Psoas muscle (tissue), 8 donors: Measurements from ENCODE around the gene GPER1. TPM values are rescaled to one million over a fixed set of nuclear protein-coding genes. Genes with fewer than 3 reads are reported as not detected.

Experiments
- ATAC-seq, 4 donors: fragments of 200-7000 bp; cut with Tn5 transposase; one replicate each; pipeline ENCODE4 v1.9.1; 2020; ENCODE audit warnings: moderate library complexity in 3 of 4, mild to moderate bottlenecking in 2 of 4
- DNase-seq, 2 donors: peaks; one replicate each; pipeline ENCODE4 v3.0.0-alpha.2; 2020
- H3K27ac ChIP-seq: fragments of 200-600 bp; one replicate; pipeline ENCODE4 v1.8.0; 2022
- H3K27me3 ChIP-seq, 3 donors: fragments of 200-600 bp in 1 of 3; one replicate each; pipeline versions ENCODE4 v1.6.1 to v1.8.0; 2013 to 2022; ENCODE audit warnings: low read length in 2 of 3, mild to moderate bottlenecking in 2 of 3, moderate library complexity in 1 of 3; ENCODE audit not compliant: insufficient read depth in 3 of 3
- H3K36me3 ChIP-seq, 2 donors: fragments of 200-600 bp in 1 of 2; one replicate each; pipeline versions ENCODE4 v1.6.1 to v1.8.0; 2013 to 2022; ENCODE audit warnings: low read depth in 1 of 2, mild to moderate bottlenecking in 1 of 2, moderate library complexity in 1 of 2; ENCODE audit not compliant: insufficient read depth in 1 of 2
- H3K4me1 ChIP-seq: fragments of 200-600 bp; one replicate; pipeline ENCODE4 v1.8.0; 2022
- H3K4me3 ChIP-seq: fragments of 200-600 bp; one replicate; pipeline ENCODE4 v1.8.0; 2022; ENCODE audit warnings: mild to moderate bottlenecking
- H3K9me3 ChIP-seq: fragments of 200-600 bp; one replicate; pipeline ENCODE4 v1.8.0; 2022
- CTCF ChIP-seq: fragments of 200-600 bp; IDR thresholded peaks from one replicate; pipeline ENCODE4 v1.8.0; 2022; ENCODE audit warnings: antibody characterized with exemption
- WGBS, 3 donors: extraction: QIAGEN DNeasy Blood & Tissue Kit; methylation state at CpG; one replicate each; pipeline versions ENCODE4 v1.1.6 to v1.1.7; 2013; 5-methylcytosine and 5-hydroxymethylcytosine counted together
- intact Hi-C, 2 donors: fragments of 100-400 bp; cut with DNase I; formaldehyde crosslinking; loops; one replicate each; pipeline versions ENCODE4 v1.11.0 to v1.14.2; 2022
- polyA plus RNA-seq, 3 donors: library from polyadenylated mRNA; stranded (reverse); fragments of 200-250 nt; gene quantifications; one replicate each; pipeline ENCODE4 v1.2.3, GENCODE V29; 2013
- total RNA-seq, 4 donors: library from RNA; stranded (reverse); fragmentation: NEBNext Ultra II Directional in 2 of 4; extraction: Animal tissue kit (Norgen Biotek cat#: 25700) in 2 of 4; gene quantifications; one replicate each; pipeline versions ENCODE4 v1.2.1 to v1.2.4, GENCODE V29; 2021 to 2023
- donor health status: healthy with polysubstance abuse.
- donor health status: DM: no; HTN: no; CAD: no; lungs with moderate emphysema.
- donor health status: Bipolar disorder and iron deficiency.
- donor health status: healthy.
- donor health status: DM: yes; HTN: yes; CAD: no.
- donor health status: DM: no; HTN: no; CAD: no.
- donor health status: DM: no; HTN: no; CAD: no.
- donor health status: DM: yes; HTN: yes; CAD: no.

Gene GPER1
- total and polyA plus RNA-seq, 7 donors, result 0.90 to 3.1 (median 1.4) TPM

GRCh38 chr7:1050254-1050906, 37.5 kb upstream of the GPER1 start:
- no peak overlapping the region for H3K4me3 ChIP-seq
- peaks cover 67% of the 10 kb centered on the region for H3K4me1 ChIP-seq
- H3K36me3 ChIP-seq, result no peaks in the 10 kb centered on the region
- ATAC-seq (peak in 3 of 4 donors; percentile 38 to 69 (median 48)), DNase-seq (peak in 1 of 2 donors; percentile 60)
- TF ChIP-seq CTCF, result no peak
- H3K9me3 ChIP-seq, result no peaks in the 10 kb centered on the region
- intact Hi-C loops, result no loop called here
- H3K27me3 ChIP-seq, result no peaks in the 10 kb centered on the region
- no peak overlapping the region for H3K27ac ChIP-seq
- 43 to 54% (median 53%) methylated on average over 27 to 30 of the region's 30 CpGs for WGBS, 3 donors

- Histone ChIP-seq H3K27ac (peak overlapping the region; percentile 68), H3K4me1 (peaks cover 66% of the 10 kb centered on the region)
- DNase-seq, result peak in 1 of 2 donors; percentile 52
Observed at GRCh38 chr7:1050956-1051690, 36.8 kb upstream of the GPER1 start.

GRCh38 chr7:1052031-1052818, 35.7 kb upstream of the GPER1 start:
- intact Hi-C loops, result no loop called here
- Histone ChIP-seq H3K27ac (peak overlapping the region; percentile 68), H3K36me3 (no peaks in the 10 kb centered on the region), H3K9me3 (no peaks in the 10 kb centered on the region), H3K4me3 (no peak overlapping the region), H3K27me3 (no peaks in the 10 kb centered on the region), H3K4me1 (peaks cover 66% of the 10 kb centered on the region)
- 39 to 47% (median 40%) methylated on average over 17 to 20 of the region's 20 CpGs for WGBS, 3 donors
- ATAC-seq (no peak), DNase-seq (peak in 1 of 2 donors; percentile 70)
- no peak for TF ChIP-seq CTCF

More at GRCh38 chr7:1050956-1051690, 36.8 kb upstream of the GPER1 start:
- WGBS, 3 donors, result 43 to 66% (median 57%) methylated on average over 22 of the region's 22 CpGs
- intact Hi-C loops, result no loop called here
- no peak for ATAC-seq
- H3K9me3 ChIP-seq, result no peaks in the 10 kb centered on the region
- no peak for TF ChIP-seq CTCF
- no peaks in the 10 kb centered on the region for H3K36me3 ChIP-seq
- H3K27me3 ChIP-seq, result no peaks in the 10 kb centered on the region
- no peak overlapping the region for H3K4me3 ChIP-seq

- intact Hi-C loops, result no loop called here
- ATAC-seq, result no peak
- Histone ChIP-seq H3K4me1 (peaks cover 66% of the 10 kb centered on the region), H3K36me3 (peaks cover 0 to 5% of the 10 kb centered on the region in 2 donors), H3K27me3 (no peaks in the 10 kb centered on the region), H3K27ac (peak overlapping the region; percentile 68), H3K4me3 (no peak overlapping the region), H3K9me3 (no peaks in the 10 kb centered on the region)
- peak in 1 of 2 donors; percentile 52 for DNase-seq
- TF ChIP-seq CTCF, result no peak
- WGBS, 3 donors, result 66 to 80% (median 75%) methylated on average over 15 to 17 of the region's 17 CpGs
Observed at GRCh38 chr7:1053002-1053411, 34.9 kb upstream of the GPER1 start.
